HEK293 (cell line): Measurements from ENCODE around the gene GTPBP4.

Experiments used
- CTCF ChIP-seq: fragments of 450-650 bp; formaldehyde crosslinking; IDR thresholded peaks from 2 replicates; pipeline ENCODE4 v1.5.1; 2016; ENCODE audit warnings: missing biosample characterization, missing genetic modification characterization
- HOXC10 ChIP-seq: sonication (generic); formaldehyde crosslinking; IDR thresholded peaks from 2 replicates; pipeline ENCODE4 v1.8.1; 2023; ENCODE audit warnings: mild to moderate bottlenecking, missing genetic modification reagents
- KLF1 ChIP-seq: fragments of 450-650 bp; formaldehyde crosslinking; IDR thresholded peaks from 2 replicates; pipeline ENCODE4 v1.5.1; 2016; ENCODE audit warnings: missing biosample characterization, missing genetic modification characterization
- PBX3 ChIP-seq: sonication (generic); formaldehyde crosslinking; IDR thresholded peaks from 2 replicates; pipeline ENCODE4 v1.8.1; 2022; ENCODE audit warnings: mild to moderate bottlenecking, moderate library complexity, missing genetic modification reagents
- SETDB1 ChIP-seq: IDR thresholded peaks from one replicate; pipeline ENCODE4 v1.6.1; 2017; ENCODE audit warnings: mild to moderate bottlenecking, low read length, moderate library complexity, mixed read lengths; ENCODE audit not compliant: insufficient read length
- YY1 ChIP-seq: fragments of 450-650 bp; formaldehyde crosslinking; IDR thresholded peaks from 2 replicates; pipeline ENCODE4 v1.5.1; 2018; ENCODE audit warnings: missing biosample characterization, missing genetic modification characterization
- ZNF121 ChIP-seq: fragments of 450-650 bp; formaldehyde crosslinking; IDR thresholded peaks from 2 replicates; pipeline ENCODE4 v1.5.1; 2016; ENCODE audit warnings: missing biosample characterization, missing genetic modification characterization
- ZNF280D ChIP-seq: fragments of 450-650 bp; formaldehyde crosslinking; IDR thresholded peaks from 2 replicates; pipeline ENCODE4 v1.5.1; 2016; ENCODE audit warnings: missing biosample characterization, missing genetic modification characterization
- ZNF324 ChIP-seq: fragments of 450-650 bp; formaldehyde crosslinking; IDR thresholded peaks from 2 replicates; pipeline ENCODE4 v1.5.1; 2016; ENCODE audit warnings: missing biosample characterization, missing genetic modification characterization
- ZNF473 ChIP-seq: fragments of 450-650 bp; formaldehyde crosslinking; IDR thresholded peaks from 2 replicates; pipeline ENCODE4 v1.5.1; 2017; ENCODE audit warnings: missing biosample characterization, missing genetic modification characterization
- ZNF596 ChIP-seq: fragments of 450-650 bp; IDR thresholded peaks from 2 replicates; pipeline ENCODE4 v1.5.0; 2018; ENCODE audit warnings: missing biosample characterization, mild to moderate bottlenecking, missing genetic modification characterization, moderate library complexity
- ZNF621 ChIP-seq: fragments of 450-650 bp; formaldehyde crosslinking; IDR thresholded peaks from 2 replicates; pipeline ENCODE4 v1.5.1; 2017; ENCODE audit warnings: missing biosample characterization, missing genetic modification characterization
- ZNF670 ChIP-seq: fragments of 450-650 bp; formaldehyde crosslinking; IDR thresholded peaks from 2 replicates; pipeline ENCODE4 v1.5.1; 2016; ENCODE audit warnings: missing biosample characterization, missing genetic modification characterization, low read depth
- TF ChIP-seq, protein P1 (sequence below): fragments of 450-650 bp; formaldehyde crosslinking; IDR thresholded peaks from 2 replicates; pipeline ENCODE4 v1.5.1; 2016; ENCODE audit warnings: missing biosample characterization, missing genetic modification characterization

DNA sequence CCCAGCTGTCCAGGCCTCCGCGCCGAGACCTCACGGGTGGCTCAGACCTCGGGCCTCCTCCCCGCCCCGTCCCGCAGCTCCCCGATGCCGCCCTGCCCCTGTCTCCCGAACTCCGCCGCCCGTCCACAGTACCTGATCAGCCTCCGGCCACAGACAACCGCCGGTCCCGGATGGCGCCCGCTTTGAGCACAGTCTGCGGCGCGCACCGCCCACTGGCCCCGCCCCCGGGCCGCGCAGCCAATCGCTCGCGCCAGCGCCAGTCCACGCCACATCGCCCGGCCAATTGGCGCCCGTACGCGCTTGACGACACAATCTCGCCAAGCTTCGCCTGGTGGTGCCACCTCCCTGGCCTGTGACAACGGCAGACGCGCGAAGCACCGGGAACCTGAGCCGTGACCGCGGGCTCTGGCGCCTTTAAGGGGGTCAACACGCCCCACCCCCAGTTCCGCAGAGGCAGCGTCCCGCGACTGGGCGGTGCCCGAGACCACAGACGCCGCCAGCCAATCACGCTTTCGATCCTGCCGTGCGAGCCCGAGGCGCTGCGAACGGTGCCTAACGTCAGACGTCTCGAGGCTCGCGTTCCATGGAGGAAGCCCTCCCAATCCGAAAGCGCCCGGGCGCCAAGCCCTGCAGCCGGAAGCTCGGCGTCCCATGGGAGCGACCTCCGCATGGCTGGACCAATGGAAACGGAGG, 60.6 kb downstream of the GTPBP4 start, which contains the start of gene IDI1:
- TF ChIP-seq CTCF (tag by site-specific recombination) (no peak), ZNF596 (tag by site-specific recombination) (no peak), HOXC10 (CRISPR knock-in tag) (no peak), SETDB1 (no peak), ZNF121 (no peak), ZNF280D (no peak), ZNF473 (tag by site-specific recombination) (no peak), PBX3 (CRISPR knock-in tag) (no peak; the same call in 1 of the 2 replicates), YY1 (tag by site-specific recombination) (no peak; the same call in 1 of the 2 replicates), KLF1 (peak; percentile 74), ZNF670 (tag by site-specific recombination) (no peak), ZNF324 (tag by site-specific recombination) (no peak), ZNF621 (no peak)
- TF ChIP-seq, protein P1, sequence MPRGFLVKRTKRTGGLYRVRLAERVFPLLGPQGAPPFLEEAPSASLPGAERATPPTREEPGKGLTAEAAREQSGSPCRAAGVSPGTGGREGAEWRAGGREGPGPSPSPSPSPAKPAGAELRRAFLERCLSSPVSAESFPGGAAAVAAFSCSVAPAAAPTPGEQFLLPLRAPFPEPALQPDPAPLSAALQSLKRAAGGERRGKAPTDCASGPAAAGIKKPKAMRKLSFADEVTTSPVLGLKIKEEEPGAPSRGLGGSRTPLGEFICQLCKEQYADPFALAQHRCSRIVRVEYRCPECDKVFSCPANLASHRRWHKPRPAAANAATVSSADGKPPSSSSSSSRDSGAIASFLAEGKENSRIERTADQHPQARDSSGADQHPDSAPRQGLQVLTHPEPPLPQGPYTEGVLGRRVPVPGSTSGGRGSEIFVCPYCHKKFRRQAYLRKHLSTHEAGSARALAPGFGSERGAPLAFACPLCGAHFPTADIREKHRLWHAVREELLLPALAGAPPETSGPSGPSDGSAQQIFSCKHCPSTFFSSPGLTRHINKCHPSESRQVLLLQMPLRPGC (tag by site-specific recombination), result 0 out of 2 replicates have a peak, but pooled peaks have one; percentile 31
